ENCODE data around the gene PRKCD. TPM values are rescaled to one million over a fixed set of nuclear protein-coding genes. Genes with fewer than 3 reads are reported as not detected.

PRKCD gene
- total RNA-seq, 1 donor from 2014 or later = 78.4 TPM

DNA sequence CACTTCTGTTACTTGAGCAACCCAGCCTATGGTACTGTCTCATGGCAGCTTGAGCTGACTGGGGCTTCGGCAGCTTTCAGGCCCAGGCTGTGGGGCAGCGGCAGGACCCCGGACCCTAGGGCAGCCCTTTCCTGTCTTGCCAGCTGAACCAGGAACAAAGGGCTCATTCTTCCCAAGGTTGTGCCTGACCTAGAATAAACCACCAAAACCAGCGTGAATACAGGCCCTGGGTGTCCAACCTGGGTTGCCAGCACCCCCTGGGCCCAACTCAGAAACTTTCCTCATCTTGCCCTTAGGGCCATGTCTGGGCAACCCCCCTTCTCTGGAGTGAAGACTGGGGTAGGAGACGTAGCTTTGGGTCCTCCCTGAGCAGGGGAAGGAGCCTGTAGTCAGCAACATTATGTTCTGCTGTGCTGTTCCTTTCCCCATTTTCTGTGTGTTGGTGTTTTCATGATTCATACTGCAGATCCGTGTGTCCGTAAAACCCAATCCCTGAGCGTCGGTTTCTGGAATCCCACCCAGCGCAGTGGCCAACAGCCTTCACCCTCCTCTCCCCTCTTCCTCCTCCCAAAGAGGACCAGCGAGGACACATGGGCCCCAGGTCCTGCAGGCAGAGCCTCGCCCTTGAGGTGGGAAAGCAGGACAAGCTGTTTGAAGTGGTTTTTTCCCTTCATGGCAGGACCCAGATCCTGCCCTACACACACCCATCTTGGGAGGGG, 61.3 kb downstream of the PRKCD start:
- Histone ChIP-seq H3K4me3 (no peak overlapping the region), H3K27ac (no peak overlapping the region), H3K36me3 (peaks cover 41% of the 10 kb centered on the region), H3K27me3 (no peaks in the 10 kb centered on the region), H3K4me1 (no peaks in the 10 kb centered on the region), H3K9me3 (no peaks in the 10 kb centered on the region)
- ATAC-seq = no peak
- DNase-seq = peak; percentile 33
- TF ChIP-seq, protein P1, sequence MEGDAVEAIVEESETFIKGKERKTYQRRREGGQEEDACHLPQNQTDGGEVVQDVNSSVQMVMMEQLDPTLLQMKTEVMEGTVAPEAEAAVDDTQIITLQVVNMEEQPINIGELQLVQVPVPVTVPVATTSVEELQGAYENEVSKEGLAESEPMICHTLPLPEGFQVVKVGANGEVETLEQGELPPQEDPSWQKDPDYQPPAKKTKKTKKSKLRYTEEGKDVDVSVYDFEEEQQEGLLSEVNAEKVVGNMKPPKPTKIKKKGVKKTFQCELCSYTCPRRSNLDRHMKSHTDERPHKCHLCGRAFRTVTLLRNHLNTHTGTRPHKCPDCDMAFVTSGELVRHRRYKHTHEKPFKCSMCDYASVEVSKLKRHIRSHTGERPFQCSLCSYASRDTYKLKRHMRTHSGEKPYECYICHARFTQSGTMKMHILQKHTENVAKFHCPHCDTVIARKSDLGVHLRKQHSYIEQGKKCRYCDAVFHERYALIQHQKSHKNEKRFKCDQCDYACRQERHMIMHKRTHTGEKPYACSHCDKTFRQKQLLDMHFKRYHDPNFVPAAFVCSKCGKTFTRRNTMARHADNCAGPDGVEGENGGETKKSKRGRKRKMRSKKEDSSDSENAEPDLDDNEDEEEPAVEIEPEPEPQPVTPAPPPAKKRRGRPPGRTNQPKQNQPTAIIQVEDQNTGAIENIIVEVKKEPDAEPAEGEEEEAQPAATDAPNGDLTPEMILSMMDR (IDR thresholded peaks at IDR 0.05) = no peak
- intact Hi-C loops (cut with DNase I) = no loop called here

DNA sequence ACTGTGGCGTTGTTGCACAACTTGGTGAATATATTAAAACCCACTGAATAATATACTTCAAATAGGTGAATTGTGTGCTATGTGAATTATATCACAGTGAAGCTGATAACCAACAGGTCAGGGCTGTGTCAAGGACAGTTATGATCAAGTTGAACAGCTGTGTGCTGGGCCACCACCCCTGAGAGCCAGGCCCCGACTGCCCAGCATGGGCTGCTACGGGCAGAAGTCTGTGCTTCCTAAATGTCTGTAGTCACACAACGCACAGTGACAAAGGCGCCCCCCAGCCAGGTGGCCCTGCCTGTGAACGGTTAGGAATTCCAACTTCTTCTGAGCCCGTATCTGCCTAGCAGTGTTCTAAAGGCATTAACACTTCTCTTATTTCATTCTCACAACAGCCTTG, 62.0 kb downstream of the PRKCD start:
- peaks cover 48% of the 10 kb centered on the region for H3K36me3 ChIP-seq
- TF ChIP-seq, protein P1 (IDR thresholded peaks at IDR 0.05) = no peak

GRCh38 chr3:53223541-53223966, 62.5 kb downstream of the PRKCD start:
- no peak for ATAC-seq
- TF ChIP-seq, protein P1 (IDR thresholded peaks at IDR 0.05) = no peak

More for the DNA sequence above, 62.0 kb downstream of the PRKCD start:
- Histone ChIP-seq H3K4me1 (no peaks in the 10 kb centered on the region), H3K9me3 (no peaks in the 10 kb centered on the region), H3K4me3 (no peak overlapping the region), H3K27ac (no peak overlapping the region), H3K27me3 (no peaks in the 10 kb centered on the region)
- DNase-seq = peak; percentile 36
- no peak for ATAC-seq
- intact Hi-C loops (cut with DNase I) = no loop called here

GRCh38 chr3:53224026-53224425, 63.0 kb downstream of the PRKCD start:
- Histone ChIP-seq H3K27ac (no peak overlapping the region), H3K9me3 (no peaks in the 10 kb centered on the region), H3K4me1 (no peaks in the 10 kb centered on the region), H3K4me3 (no peak overlapping the region), H3K27me3 (no peaks in the 10 kb centered on the region), H3K36me3 (peaks cover 58% of the 10 kb centered on the region)
- ATAC-seq = no peak
- TF ChIP-seq, protein P1 (IDR thresholded peaks at IDR 0.05) = no peak
- intact Hi-C loops (cut with DNase I) = no loop called here
- peak; percentile 47 for DNase-seq

More at GRCh38 chr3:53223541-53223966, 62.5 kb downstream of the PRKCD start:
- no peak for DNase-seq
- no peaks in the 10 kb centered on the region for H3K4me1 ChIP-seq
- no peaks in the 10 kb centered on the region for H3K27me3 ChIP-seq
- H3K27ac ChIP-seq = no peak overlapping the region
- peaks cover 53% of the 10 kb centered on the region for H3K36me3 ChIP-seq
- no peaks in the 10 kb centered on the region for H3K9me3 ChIP-seq
- intact Hi-C loops (cut with DNase I) = no loop called here
- H3K4me3 ChIP-seq = no peak overlapping the region

DNA sequence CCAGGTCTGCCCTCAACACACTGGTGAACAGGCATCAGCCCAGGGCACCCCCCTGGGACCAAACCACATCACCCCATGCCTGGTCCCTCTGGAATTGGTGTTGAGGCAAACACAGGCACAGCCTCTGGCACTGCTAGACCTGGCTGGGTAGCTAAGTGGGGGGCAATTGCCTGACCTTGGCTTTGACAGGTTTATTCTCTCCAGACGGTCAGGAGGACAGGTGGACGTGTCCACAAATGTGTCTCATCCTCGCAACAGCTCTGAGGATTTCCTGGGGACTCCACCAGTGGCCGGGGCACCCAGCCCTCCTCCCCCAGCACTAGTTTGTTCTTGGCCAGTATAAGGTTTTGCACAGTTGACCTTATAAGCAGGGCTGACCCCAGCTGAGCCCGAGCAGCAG, 63.5 kb downstream of the PRKCD start:
- ATAC-seq (no peak), DNase-seq (peak; percentile 44)
- Histone ChIP-seq H3K4me1 (no peaks in the 10 kb centered on the region), H3K36me3 (peaks cover 63% of the 10 kb centered on the region), H3K27me3 (no peaks in the 10 kb centered on the region), H3K9me3 (no peaks in the 10 kb centered on the region), H3K27ac (no peak overlapping the region), H3K4me3 (no peak overlapping the region)
- intact Hi-C loops (cut with DNase I) = no loop called here
- TF ChIP-seq, protein P1 (IDR thresholded peaks at IDR 0.05) = no peak
